GM23248 (cell line): ENCODE results near the gene NAALADL1. TPM values are rescaled to one million over a fixed set of nuclear protein-coding genes. Genes with fewer than 3 reads are reported as not detected.
"Not testable (repeated sequence)": the region's sequence is repeated elsewhere in the genome, so short reads cannot be mapped to it uniquely, and the experiment has no call there.

Experiments
- DNase-seq: peaks from one replicate; pipeline ENCODE4 v3.0.0-alpha.2; 2015
- H2AFZ ChIP-seq: fragments of 200-600 bp; sonication (generic); 2 replicates; pipeline ENCODE4 v1.6.1; 2016; ENCODE audit warnings: antibody characterized with exemption
- H3F3A ChIP-seq: fragments of 200-600 bp; sonication (generic); 2 replicates; pipeline ENCODE4 v1.6.1; 2016; ENCODE audit warnings: mild to moderate bottlenecking, antibody characterized with exemption, mixed run types; ENCODE audit not compliant: insufficient read depth
- H3K27ac ChIP-seq: fragments of 200-600 bp; sonication (generic); 2 replicates; pipeline ENCODE4 v1.5.1; 2016; ENCODE audit warnings: mild to moderate bottlenecking
- H3K27me3 ChIP-seq: fragments of 200-600 bp; sonication (generic); replicated peaks from 2 replicates; pipeline ENCODE4 v1.6.1; 2016; ENCODE audit warnings: mild to moderate bottlenecking; ENCODE audit not compliant: insufficient read depth
- H3K36me3 ChIP-seq: fragments of 200-600 bp; sonication (generic); 2 replicates; pipeline ENCODE4 v1.6.1; 2016; ENCODE audit warnings: low read depth, mild to moderate bottlenecking
- H3K4me1 ChIP-seq: fragments of 200-600 bp; sonication (generic); 2 replicates; pipeline ENCODE4 v1.6.1; 2016; ENCODE audit warnings: mild to moderate bottlenecking; ENCODE audit not compliant: insufficient read depth
- H3K4me2 ChIP-seq: fragments of 200-600 bp; sonication (generic); one replicate; pipeline ENCODE4 v1.6.1; 2016; ENCODE audit warnings: mild to moderate bottlenecking; ENCODE audit not compliant: unreplicated experiment
- H3K4me3 ChIP-seq: fragments of 200-600 bp; sonication (generic); 2 replicates; pipeline ENCODE4 v1.5.1; 2016; ENCODE audit warnings: mild to moderate bottlenecking
- H3K79me2 ChIP-seq: fragments of 200-600 bp; sonication (generic); 2 replicates; pipeline ENCODE4 v1.6.1; 2016; ENCODE audit warnings: mild to moderate bottlenecking; ENCODE audit not compliant: insufficient read depth
- H3K9ac ChIP-seq: fragments of 200-600 bp; sonication (generic); 2 replicates; pipeline ENCODE4 v1.6.1; 2016; ENCODE audit warnings: mild to moderate bottlenecking
- H3K9me2 ChIP-seq: fragments of 200-600 bp; sonication (generic); 2 replicates; pipeline ENCODE4 v1.6.1; 2016; ENCODE audit warnings: mixed run types, mild to moderate bottlenecking, moderate library complexity; ENCODE audit not compliant: insufficient read depth
- H3K9me3 ChIP-seq: fragments of 200-600 bp; sonication (generic); one replicate; pipeline ENCODE4 v1.6.1; 2017; ENCODE audit warnings: low read depth
- H4K20me1 ChIP-seq: fragments of 200-600 bp; sonication (generic); 2 replicates; pipeline ENCODE4 v1.6.0; 2016; ENCODE audit not compliant: insufficient read depth
- EZH2 ChIP-seq: fragments of 200-600 bp; sonication (generic); IDR thresholded peaks from 2 replicates; pipeline ENCODE4 v1.6.1; 2018; ENCODE audit warnings: antibody characterized with exemption, mild to moderate bottlenecking; ENCODE audit not compliant: insufficient read depth, poor library complexity, severe bottlenecking
- EZH2phosphoT487 ChIP-seq: fragments of 200-600 bp; sonication (generic); IDR thresholded peaks from 2 replicates; pipeline ENCODE4 v1.6.1; 2018; ENCODE audit warnings: antibody characterized with exemption, moderate library complexity, mild to moderate bottlenecking, low read depth; ENCODE audit not compliant: insufficient read depth
- WGBS, 2 experiments: methylation state at CpG; one replicate each; pipeline ENCODE4 v1.1.6; 2015 to 2017; ENCODE audit warnings: low lambda C conversion rate in 2 of 2, low coverage in 1 of 2; ENCODE audit errors: missing lambda C conversion rate in 2 of 2; 5-methylcytosine and 5-hydroxymethylcytosine counted together
- in situ Hi-C: fragments of 300-500 bp; cut with MboI; formaldehyde crosslinking; loops from 2 replicates; pipeline ENCODE4 v1.15.0; 2020
- polyA plus RNA-seq: library from polyadenylated mRNA; unstranded; fragments of >200 nt; fragmentation: Nextera tagmentation; extraction: Ambion mirVana; gene quantifications from 2 replicates; pipeline ENCODE4 v1.2.1, GENCODE V29; 2016
- total RNA-seq: library from RNA; depleted of rRNA; stranded (reverse); fragments of >200 nt; shearing (Covaris generic); gene quantifications from 2 replicates; pipeline ENCODE4 v1.2.3, GENCODE V29; 2014

Gene NAALADL1
- total and polyA plus RNA-seq, 2 experiments from 2014 or later = 26.6 to 40.7 TPM

DNA sequence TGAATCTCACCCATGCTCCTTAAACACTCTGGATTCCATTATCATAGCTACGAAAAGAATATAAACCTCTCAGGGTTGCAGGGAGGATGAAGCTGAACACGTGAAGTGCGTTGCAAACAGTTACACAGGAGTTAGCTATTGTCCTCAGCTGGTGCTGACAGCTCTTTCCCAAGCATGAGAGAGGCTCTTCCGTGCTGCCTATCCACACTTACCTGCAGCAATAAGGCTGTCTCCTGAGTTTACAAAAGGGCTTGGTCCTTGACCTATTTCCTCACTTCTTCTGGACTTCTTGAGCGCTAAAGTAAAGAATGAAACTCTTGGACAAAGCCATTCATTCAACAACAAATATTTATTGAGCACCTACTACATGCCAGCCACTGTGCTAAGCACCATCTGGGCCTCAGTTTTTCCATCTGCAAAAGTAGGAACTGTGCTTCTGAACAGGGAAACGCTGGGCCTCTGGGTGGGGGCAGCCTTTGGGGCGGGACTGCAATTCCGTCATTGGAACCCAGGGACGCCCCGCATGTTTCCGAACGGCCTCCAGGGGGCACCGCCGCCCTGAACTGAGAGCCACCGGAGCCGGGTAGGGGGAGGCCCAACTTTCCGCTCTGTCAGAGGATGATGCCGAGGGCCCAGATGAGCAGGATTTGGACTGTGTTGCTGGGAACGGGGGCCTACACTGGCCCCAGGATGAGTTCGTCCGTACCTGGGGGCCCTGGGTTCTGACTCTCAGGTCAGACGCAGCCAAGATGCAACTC lies 45.0 kb downstream of the NAALADL1 start:
- Histone ChIP-seq H3K4me3 (peak overlapping the region; percentile 83), H3K9me2 (no peaks in the 10 kb centered on the region), H3K9ac (peak overlapping the region; percentile 96), H4K20me1 (no peaks in the 10 kb centered on the region), H3K9me3 (no peaks in the 10 kb centered on the region), H3K79me2 (peaks cover 18% of the 10 kb centered on the region), H3K4me1 (peaks cover 7% of the 10 kb centered on the region; the same call in 1 of the 2 replicates), H3K4me2 (peak overlapping the region; percentile 96), H3K27ac (peak overlapping the region; percentile 97), H3F3A (0 out of 2 replicates have a peak, but pooled peaks cover 3% of the 10 kb centered on the region), H2AFZ (peak overlapping the region; percentile 97), H3K36me3 (no peaks in the 10 kb centered on the region), H3K27me3 (no peaks in the 10 kb centered on the region)
- peak; percentile 94 for DNase-seq
- WGBS, 2 experiments = 13 to 19% methylated on average over 16 to 22 of the region's 22 CpGs
- in situ Hi-C loops = no loop called here
- TF ChIP-seq EZH2 (no peak), EZH2phosphoT487 (no peak)

DNA sequence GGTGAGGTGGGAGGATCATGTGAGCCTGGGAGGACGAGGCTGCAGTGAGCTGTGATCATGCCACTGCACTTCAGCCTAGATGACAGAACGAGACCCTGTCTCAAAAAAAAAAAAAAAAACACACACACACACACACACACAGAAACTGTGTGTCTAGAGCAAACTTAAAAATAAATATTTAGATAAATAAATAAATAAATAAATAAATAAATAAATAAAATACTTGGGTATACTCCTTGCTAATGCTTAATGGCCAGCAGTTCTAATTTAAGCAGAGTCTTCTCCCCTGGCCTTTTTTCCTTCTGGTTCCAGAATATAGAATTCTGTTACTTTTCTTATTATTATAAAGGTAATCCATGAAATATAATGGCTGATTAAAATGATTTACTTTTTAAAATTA lies 49.5 kb downstream of the NAALADL1 start:
- H2AFZ ChIP-seq = no peak overlapping the region
- peaks cover 32% of the 10 kb centered on the region for H3K4me1 ChIP-seq
- H3K9ac ChIP-seq = no peak overlapping the region
- peaks cover 7% of the 10 kb centered on the region; the same call in 1 of the 2 replicates for H3F3A ChIP-seq
- H4K20me1 ChIP-seq = no peaks in the 10 kb centered on the region
- no peaks in the 10 kb centered on the region for H3K9me2 ChIP-seq
- TF ChIP-seq EZH2phosphoT487 = no peak
- TF ChIP-seq EZH2 = no peak
- H3K27ac ChIP-seq = no peak overlapping the region
- no peak for DNase-seq
- no peaks in the 10 kb centered on the region for H3K27me3 ChIP-seq
- WGBS, 2 experiments = 93 to 98% methylated on average over 2 of the region's 2 CpGs
- no peaks in the 10 kb centered on the region for H3K36me3 ChIP-seq
- H3K4me3 ChIP-seq = no peak overlapping the region
- no peak overlapping the region for H3K4me2 ChIP-seq
- no peaks in the 10 kb centered on the region for H3K9me3 ChIP-seq
- in situ Hi-C loops = no loop called here
- H3K79me2 ChIP-seq = no peaks in the 10 kb centered on the region

- Histone ChIP-seq H4K20me1 (no peaks in the 10 kb centered on the region), H3K4me2 (no peak overlapping the region), H3K4me3 (no peak overlapping the region), H2AFZ (0 out of 2 replicates have a peak overlapping the region, but pooled peaks have one; percentile 7), H3K79me2 (no peaks in the 10 kb centered on the region), H3K4me1 (peaks cover 28% of the 10 kb centered on the region), H3K27me3 (no peaks in the 10 kb centered on the region), H3K9me2 (no peaks in the 10 kb centered on the region), H3K9ac (no peak overlapping the region), H3K9me3 (no peaks in the 10 kb centered on the region), H3K36me3 (no peaks in the 10 kb centered on the region), H3F3A (peaks cover 7% of the 10 kb centered on the region; the same call in 1 of the 2 replicates), H3K27ac (peak overlapping the region; percentile 88)
- TF ChIP-seq EZH2 (no peak), EZH2phosphoT487 (no peak)
- DNase-seq = no peak
- in situ Hi-C loops = no loop called here
- 72 to 73% methylated on average over 7 of the region's 7 CpGs for WGBS, 2 experiments
Observed at GRCh38 chr11:65008016-65008415, 50.3 kb downstream of the NAALADL1 start.

DNA sequence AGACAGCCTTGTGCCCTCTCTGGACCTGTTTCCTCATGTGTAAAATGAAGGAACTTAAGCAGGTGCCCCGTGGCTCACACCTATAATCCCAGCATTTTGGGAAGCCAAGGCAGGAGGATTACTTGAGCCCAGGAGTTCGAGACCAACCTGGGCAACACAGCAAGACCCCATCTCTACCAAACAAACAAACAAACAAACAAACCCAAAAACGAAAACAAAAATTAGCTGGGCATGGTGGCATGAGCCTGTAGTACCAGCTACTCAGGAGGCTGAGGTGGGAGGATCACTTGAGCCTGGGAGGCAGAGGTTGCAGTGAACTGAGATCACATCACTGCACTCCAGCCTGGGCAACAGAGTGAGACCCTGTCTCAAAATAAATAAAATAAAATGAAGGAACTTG lies 54.4 kb downstream of the NAALADL1 start:
- H3K36me3 ChIP-seq, H3K27ac ChIP-seq, DNase-seq, H3K79me2 ChIP-seq, in situ Hi-C loops, H3K4me3 ChIP-seq, H3K9ac ChIP-seq, H4K20me1 ChIP-seq, H3K4me2 ChIP-seq, H3K9me2 ChIP-seq, H3K27me3 ChIP-seq, H3F3A ChIP-seq, H2AFZ ChIP-seq, H3K9me3 ChIP-seq: not testable (repeated sequence)
- WGBS, 2 experiments = 65 to 69% methylated on average over 3 of the region's 3 CpGs
- H3K4me1 ChIP-seq = peaks cover 26% of the 10 kb centered on the region
